Adrenal gland (tissue), 5 donors: ENCODE measurements around the gene ZNF438.
"Not testable (repeated sequence)": the region's sequence is repeated elsewhere in the genome, so short reads cannot be mapped to it uniquely, and the experiment has no call there.

Experiments used
- POLR2A ChIP-seq, 2 donors: fragments of 450-650 bp; IDR thresholded peaks; one replicate each; pipeline ENCODE4 v1.6.1; 2017; ENCODE audit warnings: antibody characterized with exemption in 2 of 2, mild to moderate bottlenecking in 2 of 2, moderate library complexity in 1 of 2
- TF ChIP-seq, protein P1 (sequence below), 6 experiments: fragments of 450-650 bp in 4 of 6; fragments of 200-600 bp in 2 of 6; sonication (generic) in 1 of 6; IDR thresholded peaks; 1 replicate in 5 of 6; 2 replicates in 1 of 6; pipeline versions ENCODE4 v1.5.1 to v1.8.0; 2016 to 2021; ENCODE audit warnings: antibody characterized with exemption in 6 of 6, mild to moderate bottlenecking in 2 of 6, moderate library complexity in 1 of 6
- donor health status: DM: no; HTN: no; CAD: no.

DNA sequence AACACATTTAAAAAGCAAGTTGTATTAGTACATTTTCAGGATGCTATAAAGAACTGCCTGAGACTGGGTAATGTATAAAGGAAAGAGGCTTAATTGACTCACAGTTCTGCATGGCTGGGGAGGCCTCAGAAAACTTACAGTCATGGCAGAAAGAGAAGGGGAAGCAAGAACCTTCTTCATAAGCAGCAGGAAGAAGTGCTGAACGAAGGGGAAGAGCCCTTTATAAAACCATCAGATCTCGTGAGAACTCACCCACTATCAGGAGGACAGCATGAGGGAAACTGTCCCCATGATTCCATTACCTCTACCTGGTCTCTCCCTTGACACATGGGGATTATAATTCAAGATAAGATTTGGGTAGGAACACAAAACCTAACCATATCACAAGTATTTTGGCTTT is 7.3 kb upstream of the ZNF438 start:
- TF ChIP-seq, protein P1, sequence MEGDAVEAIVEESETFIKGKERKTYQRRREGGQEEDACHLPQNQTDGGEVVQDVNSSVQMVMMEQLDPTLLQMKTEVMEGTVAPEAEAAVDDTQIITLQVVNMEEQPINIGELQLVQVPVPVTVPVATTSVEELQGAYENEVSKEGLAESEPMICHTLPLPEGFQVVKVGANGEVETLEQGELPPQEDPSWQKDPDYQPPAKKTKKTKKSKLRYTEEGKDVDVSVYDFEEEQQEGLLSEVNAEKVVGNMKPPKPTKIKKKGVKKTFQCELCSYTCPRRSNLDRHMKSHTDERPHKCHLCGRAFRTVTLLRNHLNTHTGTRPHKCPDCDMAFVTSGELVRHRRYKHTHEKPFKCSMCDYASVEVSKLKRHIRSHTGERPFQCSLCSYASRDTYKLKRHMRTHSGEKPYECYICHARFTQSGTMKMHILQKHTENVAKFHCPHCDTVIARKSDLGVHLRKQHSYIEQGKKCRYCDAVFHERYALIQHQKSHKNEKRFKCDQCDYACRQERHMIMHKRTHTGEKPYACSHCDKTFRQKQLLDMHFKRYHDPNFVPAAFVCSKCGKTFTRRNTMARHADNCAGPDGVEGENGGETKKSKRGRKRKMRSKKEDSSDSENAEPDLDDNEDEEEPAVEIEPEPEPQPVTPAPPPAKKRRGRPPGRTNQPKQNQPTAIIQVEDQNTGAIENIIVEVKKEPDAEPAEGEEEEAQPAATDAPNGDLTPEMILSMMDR (IDR thresholded peaks at IDR 0.05) = not testable (repeated sequence)
- TF ChIP-seq POLR2A (IDR thresholded peaks at IDR 0.05) = not testable (repeated sequence)
